ENCODE results near the gene RIMS4. TPM values are rescaled to one million over a fixed set of nuclear protein-coding genes. Genes with fewer than 3 reads are reported as not detected.

Gene RIMS4
- total and polyA plus RNA-seq, 10 of the 15 experiments (the other 5 are each of a cell fraction or from before 2014, with no cell fraction given): under 0.01 to 0.07 (median 0.05) TPM; not detected in 5

GRCh38 chr20:44803383-44803941, 6.9 kb downstream of the RIMS4 start:
- TF ChIP-seq RB1 (IDR thresholded peaks at IDR 0.05; ENCODE audit: borderline replicate concordance): no peak
- TF ChIP-seq CHD1 (IDR thresholded peaks at IDR 0.05; ENCODE audit: low read depth, low read length): no peak
- no peak for TF ChIP-seq RAD51 (IDR thresholded peaks at IDR 0.05)
- no peak for FAIRE-seq
- Histone ChIP-seq H2AFZ (ENCODE audit: control insufficient read depth, low read depth, low read length) (no peak overlapping the region), H3K36me3 (ENCODE audit: control insufficient read depth in 2 of 2, insufficient read depth in 2 of 2, low read length in 1 of 2) (no peaks in the 10 kb centered on the region), H3K9ac (ENCODE audit: control insufficient read depth, insufficient read depth, low read length) (no peak overlapping the region), H3K4me2 (ENCODE audit: control insufficient read depth, insufficient read depth) (no peak overlapping the region), H4K20me1 (ENCODE audit: control insufficient read depth, insufficient read depth) (no peaks in the 10 kb centered on the region; the same call in 1 of the 2 replicates), H3K79me2 (ENCODE audit: control insufficient read depth, insufficient read depth, low read length) (no peaks in the 10 kb centered on the region), H3K27ac (ENCODE audit: control insufficient read depth, insufficient read depth) (no peak overlapping the region), H3K4me3 (no peak overlapping the region), H3K9me3 (replicated peaks; ENCODE audit: control insufficient read depth, insufficient read depth, low read length) (no peaks in the 10 kb centered on the region), H3K4me1 (ENCODE audit: control insufficient read depth, insufficient read depth, low read length) (no peaks in the 10 kb centered on the region), H3K27me3 (replicated peaks in 1 of 2; ENCODE audit: control insufficient read depth in 2 of 2, insufficient read depth in 2 of 2, low read length in 1 of 2) (no peaks in the 10 kb centered on the region; a peak in 2 of 4 replicates)
- SMC1A ChIA-PET (ENCODE audit: uncharacterized antibody, unreplicated experiment): no interaction called here
- ATAC-seq: no peak
- WGBS (ENCODE audit: insufficient coverage, insufficient replicate concordance, low lambda C conversion rate, missing lambda C conversion rate): 25% methylated on average over 9 of the region's 9 CpGs
- BruUV-seq (replicated peaks): no TSS peak
- in situ Hi-C loops (cut with MboI) (no loop called here), intact Hi-C loops (cut with micrococcal nuclease; ENCODE audit: unreplicated experiment) (loop anchor here (5.0 kb wide), 1 partner anchor 64 kb away; no protein-coding TSS in a partner anchor)
- RAD21 ChIA-PET (ENCODE audit: unreplicated experiment): no interaction called here
- CTCF ChIA-PET: no interaction called here
- POLR2A ChIA-PET: no interaction called here
- DNase-seq (ENCODE audit: low read depth, low spot score): no peak

- DNase-seq (ENCODE audit: low read depth, low spot score) (no peak), ATAC-seq (no peak), FAIRE-seq (no peak)
- Histone ChIP-seq H3K36me3 (ENCODE audit: control insufficient read depth in 2 of 2, insufficient read depth in 2 of 2, low read length in 1 of 2) (no peaks in the 10 kb centered on the region), H3K9me3 (replicated peaks; ENCODE audit: control insufficient read depth, insufficient read depth, low read length) (no peaks in the 10 kb centered on the region), H3K27me3 (replicated peaks in 1 of 2; ENCODE audit: control insufficient read depth in 2 of 2, insufficient read depth in 2 of 2, low read length in 1 of 2) (no peaks in the 10 kb centered on the region; a peak in 1 of 4 replicates), H3K4me3 (no peak overlapping the region), H3K27ac (ENCODE audit: control insufficient read depth, insufficient read depth) (no peak overlapping the region), H4K20me1 (ENCODE audit: control insufficient read depth, insufficient read depth) (no peaks in the 10 kb centered on the region), H3K79me2 (ENCODE audit: control insufficient read depth, insufficient read depth, low read length) (no peaks in the 10 kb centered on the region), H3K9ac (ENCODE audit: control insufficient read depth, insufficient read depth, low read length) (no peak overlapping the region), H3K4me1 (ENCODE audit: control insufficient read depth, insufficient read depth, low read length) (no peaks in the 10 kb centered on the region), H2AFZ (ENCODE audit: control insufficient read depth, low read depth, low read length) (no peak overlapping the region), H3K4me2 (ENCODE audit: control insufficient read depth, insufficient read depth) (no peak overlapping the region)
- ChIA-PET POLR2A (no interaction called here), CTCF (interaction anchor here (0.8 to 2.4 kb wide), 2 partner anchors 12 to 64 kb away, joined by 3 to 11 read pairs; no protein-coding TSS in a partner anchor), SMC1A (ENCODE audit: uncharacterized antibody, unreplicated experiment) (interaction anchor here (1.3 kb wide), 1 partner anchor 60 kb away, joined by 3 read pairs; no protein-coding TSS in a partner anchor), RAD21 (ENCODE audit: unreplicated experiment) (no interaction called here)
- 51% methylated on average over 4 of the region's 4 CpGs for WGBS (ENCODE audit: insufficient coverage, insufficient replicate concordance, low lambda C conversion rate, missing lambda C conversion rate)
- intact Hi-C loops (cut with micrococcal nuclease; ENCODE audit: unreplicated experiment): loop anchor here (5.0 kb wide), 1 partner anchor 65 kb away; no protein-coding TSS in a partner anchor
- in situ Hi-C loops (cut with MboI): no loop called here
- BruUV-seq (replicated peaks): no TSS peak
- TF ChIP-seq SREBF1 (IDR thresholded peaks at IDR 0.05; ENCODE audit: low read length) (no peak), NRF1 (conservative IDR thresholded peaks at IDR 0.05; ENCODE audit: low read depth, low read length) (no peak), STAT3 (IDR thresholded peaks at IDR 0.05; ENCODE audit: low read depth, low read length) (no peak), CREB1 (IDR thresholded peaks at IDR 0.05; ENCODE audit: low read depth) (no peak), PAX8 (IDR thresholded peaks at IDR 0.05) (no peak), KLF5 (IDR thresholded peaks at IDR 0.05; ENCODE audit: partially characterized antibody) (no peak), ZNF24 (IDR thresholded peaks at IDR 0.05) (no peak), TCF3 (IDR thresholded peaks at IDR 0.05; ENCODE audit: borderline replicate concordance, insufficient read depth, low read depth, low read length) (no peak), JUNB (IDR thresholded peaks at IDR 0.05) (no peak), CEBPZ (IDR thresholded peaks at IDR 0.05; ENCODE audit: low read depth, low read length) (no peak), MYB (IDR thresholded peaks at IDR 0.05; ENCODE audit: borderline replicate concordance, low read depth, low read length) (no peak)
- TF ChIP-seq, protein P1, sequence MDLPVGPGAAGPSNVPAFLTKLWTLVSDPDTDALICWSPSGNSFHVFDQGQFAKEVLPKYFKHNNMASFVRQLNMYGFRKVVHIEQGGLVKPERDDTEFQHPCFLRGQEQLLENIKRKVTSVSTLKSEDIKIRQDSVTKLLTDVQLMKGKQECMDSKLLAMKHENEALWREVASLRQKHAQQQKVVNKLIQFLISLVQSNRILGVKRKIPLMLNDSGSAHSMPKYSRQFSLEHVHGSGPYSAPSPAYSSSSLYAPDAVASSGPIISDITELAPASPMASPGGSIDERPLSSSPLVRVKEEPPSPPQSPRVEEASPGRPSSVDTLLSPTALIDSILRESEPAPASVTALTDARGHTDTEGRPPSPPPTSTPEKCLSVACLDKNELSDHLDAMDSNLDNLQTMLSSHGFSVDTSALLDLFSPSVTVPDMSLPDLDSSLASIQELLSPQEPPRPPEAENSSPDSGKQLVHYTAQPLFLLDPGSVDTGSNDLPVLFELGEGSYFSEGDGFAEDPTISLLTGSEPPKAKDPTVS (IDR thresholded peaks at IDR 0.05; ENCODE audit: low read depth, low read length): no peak
Measured at GRCh38 chr20:44802702-44803101, 7.6 kb downstream of the RIMS4 start.
